ENCODE measurements around the gene RANBP17.

- TF ChIP-seq CTCF (IDR thresholded peaks at IDR 0.05) = no peak
- no peak for TF ChIP-seq POLR2AphosphoS5 (IDR thresholded peaks at IDR 0.05)
Observed at GRCh38 chr5:171299851-171300250, 438.0 kb downstream of the RANBP17 start.
